IPS-15b (cell line): Measurements from ENCODE around the gene PIAS1.
"Not testable (repeated sequence)": the region's sequence is repeated elsewhere in the genome, so short reads cannot be mapped to it uniquely, and the experiment has no call there.

Experiments
- H3K27me3 ChIP-seq: one replicate; pipeline ENCODE4 v1.6.1; 2013; ENCODE audit warnings: low read length; ENCODE audit not compliant: control insufficient read depth, insufficient read depth
- H3K36me3 ChIP-seq: one replicate; pipeline ENCODE4 v1.6.1; 2013; ENCODE audit warnings: low read length; ENCODE audit not compliant: control insufficient read depth, insufficient read depth
- H3K4me1 ChIP-seq: one replicate; pipeline ENCODE4 v1.6.1; 2013; ENCODE audit warnings: mild to moderate bottlenecking, low read length; ENCODE audit not compliant: control insufficient read depth, insufficient read depth
- H3K4me3 ChIP-seq: one replicate; pipeline ENCODE4 v1.5.1; 2013; ENCODE audit warnings: low read depth, low read length
- H3K9ac ChIP-seq: one replicate; pipeline ENCODE4 v1.6.1; 2013; ENCODE audit warnings: low read depth, mild to moderate bottlenecking, low read length
- H3K9me3 ChIP-seq: one replicate; pipeline ENCODE4 v1.6.1; 2013; ENCODE audit warnings: mild to moderate bottlenecking, low read length; ENCODE audit not compliant: control insufficient read depth, insufficient read depth

Gene PIAS1

GRCh38 chr15:68218847-68219798 lies 165.0 kb downstream of the PIAS1 start:
- H3K27me3 ChIP-seq, result no peaks in the 10 kb centered on the region
- no peaks in the 10 kb centered on the region for H3K9me3 ChIP-seq
- no peaks in the 10 kb centered on the region for H3K4me1 ChIP-seq
- no peak overlapping the region for H3K9ac ChIP-seq
- peaks cover 11% of the 10 kb centered on the region for H3K36me3 ChIP-seq
- H3K4me3 ChIP-seq, result no peak overlapping the region

GRCh38 chr15:68220489-68220888 lies 166.4 kb downstream of the PIAS1 start:
- no peak overlapping the region for H3K9ac ChIP-seq
- no peaks in the 10 kb centered on the region for H3K4me1 ChIP-seq
- no peak overlapping the region for H3K4me3 ChIP-seq
- no peaks in the 10 kb centered on the region for H3K27me3 ChIP-seq
- H3K9me3 ChIP-seq, result no peaks in the 10 kb centered on the region
- peaks cover 7% of the 10 kb centered on the region for H3K36me3 ChIP-seq

- no peaks in the 10 kb centered on the region for H3K4me1 ChIP-seq
- H3K9ac ChIP-seq, result no peak overlapping the region
- H3K27me3 ChIP-seq, result no peaks in the 10 kb centered on the region
- H3K36me3 ChIP-seq, result peaks cover 7% of the 10 kb centered on the region
- no peaks in the 10 kb centered on the region for H3K9me3 ChIP-seq
- no peak overlapping the region for H3K4me3 ChIP-seq
Measured at GRCh38 chr15:68220967-68221366, 166.9 kb downstream of the PIAS1 start.

GRCh38 chr15:68221530-68222431 lies 167.7 kb downstream of the PIAS1 start:
- not testable (repeated sequence) for H3K4me3 ChIP-seq, H3K9ac ChIP-seq, H3K4me1 ChIP-seq, H3K9me3 ChIP-seq, H3K36me3 ChIP-seq, H3K27me3 ChIP-seq

GRCh38 chr15:68222432-68222743 lies 168.3 kb downstream of the PIAS1 start:
- not testable (repeated sequence) for H3K9ac ChIP-seq, H3K4me1 ChIP-seq, H3K9me3 ChIP-seq, H3K36me3 ChIP-seq, H3K4me3 ChIP-seq, H3K27me3 ChIP-seq

DNA sequence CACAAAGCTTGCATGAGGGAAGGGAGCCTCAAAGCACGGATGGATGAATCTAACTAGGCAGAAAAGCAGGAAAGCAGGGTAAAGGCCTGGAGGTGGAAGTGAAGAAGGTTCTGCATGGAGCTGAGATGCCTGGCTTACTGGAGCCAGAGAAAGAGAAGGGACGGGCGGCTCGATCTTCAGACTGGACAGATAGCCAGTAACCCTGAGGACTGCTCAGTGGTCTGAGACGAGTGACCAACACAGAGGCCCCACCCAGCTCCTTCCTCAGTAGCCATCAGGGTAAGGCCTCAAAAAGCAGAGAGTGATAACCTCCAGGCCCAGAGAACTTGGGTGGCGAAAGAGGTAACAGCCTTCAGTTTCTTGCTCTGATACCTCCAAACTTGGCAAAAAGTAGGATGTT lies 169.1 kb downstream of the PIAS1 start:
- Histone ChIP-seq H3K4me1 (peaks cover 7% of the 10 kb centered on the region), H3K9ac (no peak overlapping the region), H3K36me3 (peaks cover 4% of the 10 kb centered on the region), H3K9me3 (no peaks in the 10 kb centered on the region), H3K27me3 (no peaks in the 10 kb centered on the region), H3K4me3 (no peak overlapping the region)

- Histone ChIP-seq H3K36me3 (no peaks in the 10 kb centered on the region), H3K9me3 (no peaks in the 10 kb centered on the region), H3K27me3 (no peaks in the 10 kb centered on the region), H3K9ac (no peak overlapping the region), H3K4me1 (peaks cover 10% of the 10 kb centered on the region), H3K4me3 (no peak overlapping the region)
Measured at GRCh38 chr15:68224108-68224507, 170.0 kb downstream of the PIAS1 start.

GRCh38 chr15:68224546-68225250 lies 170.6 kb downstream of the PIAS1 start:
- no peaks in the 10 kb centered on the region for H3K27me3 ChIP-seq
- no peaks in the 10 kb centered on the region for H3K36me3 ChIP-seq
- no peaks in the 10 kb centered on the region for H3K9me3 ChIP-seq
- peaks cover 10% of the 10 kb centered on the region for H3K4me1 ChIP-seq
- no peak overlapping the region for H3K9ac ChIP-seq
- no peak overlapping the region for H3K4me3 ChIP-seq

DNA sequence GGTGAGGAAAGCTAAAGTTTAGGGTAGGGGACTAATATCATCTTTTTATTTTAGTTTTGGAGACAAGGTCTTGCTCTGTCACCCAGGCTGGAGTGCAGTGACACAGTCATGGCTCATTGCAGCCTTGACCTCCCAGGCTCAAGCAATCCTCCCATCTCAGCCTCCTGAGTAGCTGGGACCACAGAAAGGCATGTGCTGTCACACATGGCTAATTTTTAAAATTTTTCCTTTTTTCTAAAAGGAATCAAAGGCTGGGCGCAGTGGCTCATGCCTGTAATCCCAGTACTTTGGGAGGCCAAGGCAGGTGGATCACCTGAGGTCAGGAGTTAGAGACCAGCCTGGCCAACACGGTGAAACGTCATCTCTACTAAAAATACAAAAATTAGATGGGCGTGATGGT lies 171.3 kb downstream of the PIAS1 start:
- H3K9ac ChIP-seq, H3K9me3 ChIP-seq, H3K4me1 ChIP-seq, H3K4me3 ChIP-seq, H3K27me3 ChIP-seq, H3K36me3 ChIP-seq: not testable (repeated sequence)

DNA sequence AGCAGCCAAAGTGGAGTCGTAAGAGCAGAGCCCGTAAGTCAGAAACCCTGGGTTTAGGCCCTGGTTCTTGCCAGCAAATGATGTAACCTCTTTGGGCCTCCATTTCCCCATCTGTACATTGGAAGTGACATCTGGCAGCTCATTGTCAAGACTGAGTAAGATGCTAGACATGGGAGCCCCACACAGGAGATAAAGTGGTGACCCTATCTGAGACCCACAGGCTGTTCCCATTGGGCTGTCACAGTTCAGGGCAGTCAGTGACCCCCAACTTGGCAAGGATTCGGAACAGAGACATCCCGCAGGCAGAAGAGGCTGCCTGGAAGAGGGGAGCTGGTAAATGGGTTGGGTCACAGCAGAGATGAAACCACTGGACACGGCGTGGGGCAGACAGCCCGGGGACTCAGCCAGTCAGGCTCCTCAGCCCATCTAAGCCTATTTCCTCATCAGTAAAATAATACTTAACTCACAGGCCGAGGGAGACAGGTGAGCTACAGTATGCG lies 173.6 kb downstream of the PIAS1 start:
- peaks cover 10% of the 10 kb centered on the region for H3K4me1 ChIP-seq
- H3K36me3 ChIP-seq, result no peaks in the 10 kb centered on the region
- no peaks in the 10 kb centered on the region for H3K27me3 ChIP-seq
- peak overlapping the region; percentile 82 for H3K4me3 ChIP-seq
- H3K9ac ChIP-seq, result peak overlapping the region; percentile 78
- H3K9me3 ChIP-seq, result no peaks in the 10 kb centered on the region

GRCh38 chr15:68228143-68228970 lies 174.2 kb downstream of the PIAS1 start:
- Histone ChIP-seq H3K36me3 (no peaks in the 10 kb centered on the region), H3K4me1 (peaks cover 10% of the 10 kb centered on the region), H3K9ac (peak overlapping the region; percentile 78)

More at GRCh38 chr15:68228143-68228970, 174.2 kb downstream of the PIAS1 start:
- H3K4me3 ChIP-seq, result peak overlapping the region; percentile 82
- H3K27me3 ChIP-seq, result no peaks in the 10 kb centered on the region
- no peaks in the 10 kb centered on the region for H3K9me3 ChIP-seq
